ENCODE data around the gene TESK2.

Gene TESK2

GRCh38 chr1:45465277-45465676, 25.7 kb downstream of the TESK2 start:
- DNase-seq: no peak

GRCh38 chr1:45458894-45459293, 32.1 kb downstream of the TESK2 start:
- DNase-seq: no peak

DNA sequence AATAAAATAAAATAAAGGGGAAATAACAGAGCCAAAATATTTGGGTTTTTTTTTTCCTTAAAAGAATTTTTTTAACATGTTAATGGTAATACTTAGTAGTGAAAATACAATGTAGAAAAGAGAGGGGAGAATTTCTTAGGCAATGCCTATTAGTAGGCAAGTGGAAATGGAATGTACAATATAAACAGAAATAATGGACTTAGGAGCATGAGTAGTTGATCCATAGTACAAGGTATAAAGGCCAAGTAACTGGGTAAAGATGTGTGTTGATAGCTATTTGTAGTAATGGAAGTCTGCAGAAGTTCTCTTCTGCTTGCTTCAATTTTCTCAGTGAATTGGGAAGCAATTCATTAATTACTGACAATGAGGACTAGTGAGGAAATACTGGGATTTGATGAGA, 34.4 kb downstream of the TESK2 start:
- DNase-seq: no peak

GRCh38 chr1:45455162-45455561, 35.8 kb downstream of the TESK2 start:
- no peak for DNase-seq

GRCh38 chr1:45454464-45454863, 36.5 kb downstream of the TESK2 start:
- DNase-seq: no peak

DNA sequence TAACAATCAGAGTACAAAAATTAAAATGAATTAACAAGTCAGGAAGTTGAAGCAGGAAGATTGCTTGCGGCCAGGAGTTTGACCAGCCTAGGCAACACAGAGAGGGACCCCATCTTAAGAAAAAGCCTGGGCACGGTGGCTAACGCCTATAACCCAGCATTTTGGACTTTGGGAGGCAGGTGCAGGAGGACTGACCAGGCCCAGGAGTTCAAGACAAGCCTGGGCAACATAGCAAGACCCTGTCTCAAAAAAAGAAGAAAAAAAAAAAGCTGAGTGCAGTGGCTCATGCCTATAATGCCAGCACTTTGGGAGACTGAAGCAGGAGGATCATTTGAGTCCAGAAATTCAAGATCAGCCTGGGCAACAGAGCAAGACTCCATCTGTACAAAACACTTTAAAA, 38.5 kb downstream of the TESK2 start:
- no peak for DNase-seq

DNA sequence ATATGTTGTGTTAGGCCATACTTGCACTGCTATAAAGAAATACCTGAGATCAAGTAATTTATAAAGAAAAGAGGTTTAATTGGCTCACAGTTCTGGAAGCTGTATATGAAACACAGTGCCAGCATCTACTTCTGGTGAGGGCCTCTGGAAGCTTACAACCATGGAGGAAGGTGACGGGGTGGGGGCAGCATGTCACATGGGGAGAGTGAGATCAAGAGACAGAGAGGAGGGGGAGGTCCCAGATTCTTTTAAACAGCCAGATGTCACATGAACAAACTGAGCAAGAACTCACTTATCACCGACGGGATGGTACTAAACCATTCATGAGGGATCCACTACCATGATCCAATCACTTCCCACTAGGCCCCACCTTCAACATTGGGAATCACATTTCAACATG, 42.6 kb downstream of the TESK2 start:
- no peak for DNase-seq

DNA sequence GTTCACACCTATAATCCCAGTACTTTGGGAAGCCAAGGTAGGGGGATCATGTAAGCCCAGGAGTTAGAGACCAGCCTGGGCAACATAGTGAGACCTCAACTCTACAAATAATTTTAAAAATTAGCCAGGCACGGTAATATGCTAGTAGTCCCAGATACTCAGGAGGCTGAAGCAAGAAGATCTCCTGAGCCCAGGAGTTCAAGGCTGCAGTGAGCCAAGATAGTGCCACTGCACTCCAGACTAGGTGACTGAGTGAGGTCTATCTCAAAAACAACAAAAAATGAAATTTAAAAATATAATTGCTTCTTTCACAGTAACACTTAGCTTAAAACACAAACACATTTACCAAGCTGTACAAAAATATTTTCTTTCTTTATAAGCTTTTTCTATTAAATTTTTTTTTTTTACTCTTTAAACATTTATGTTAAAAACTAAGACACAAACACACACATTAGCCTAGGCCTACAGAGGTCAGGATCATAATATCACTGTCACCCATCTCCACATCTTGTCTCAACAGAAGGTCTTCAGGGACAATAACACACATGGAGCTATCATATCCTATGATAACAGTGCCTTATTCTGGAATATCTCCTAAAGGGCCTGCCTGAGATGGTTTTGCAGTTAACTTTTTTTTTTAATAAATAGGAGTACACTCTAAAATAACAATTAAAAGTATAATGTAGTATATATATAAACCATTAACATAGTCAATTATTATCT, 43.9 kb downstream of the TESK2 start:
- no peak for DNase-seq

GRCh38 chr1:45446530-45446929, 44.4 kb downstream of the TESK2 start:
- DNase-seq: no peak

DNA sequence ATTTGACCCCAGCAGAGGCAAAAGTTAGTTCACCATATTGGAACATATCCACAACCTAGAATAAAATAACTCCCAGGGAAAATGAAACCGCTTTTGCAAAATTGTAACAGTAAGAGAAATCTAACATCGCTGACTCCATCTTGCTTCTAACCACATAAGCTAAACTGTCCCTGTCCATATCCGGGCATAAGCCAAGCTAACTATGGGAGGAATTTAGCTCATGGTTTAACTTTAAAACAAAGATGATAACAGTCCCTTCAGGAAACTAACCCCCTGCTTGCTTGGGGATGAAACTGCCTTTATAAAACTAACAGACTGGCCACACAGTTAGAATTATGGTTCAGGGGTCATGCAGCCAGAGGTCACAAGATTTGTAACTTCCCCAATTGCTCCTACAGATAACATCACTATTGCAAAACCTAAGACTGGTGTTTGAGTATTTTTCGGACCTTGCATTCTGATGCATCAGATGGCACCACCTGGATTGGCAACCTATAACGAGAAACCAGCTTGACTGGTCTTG, 46.3 kb downstream of the TESK2 start:
- no peak for DNase-seq

DNA sequence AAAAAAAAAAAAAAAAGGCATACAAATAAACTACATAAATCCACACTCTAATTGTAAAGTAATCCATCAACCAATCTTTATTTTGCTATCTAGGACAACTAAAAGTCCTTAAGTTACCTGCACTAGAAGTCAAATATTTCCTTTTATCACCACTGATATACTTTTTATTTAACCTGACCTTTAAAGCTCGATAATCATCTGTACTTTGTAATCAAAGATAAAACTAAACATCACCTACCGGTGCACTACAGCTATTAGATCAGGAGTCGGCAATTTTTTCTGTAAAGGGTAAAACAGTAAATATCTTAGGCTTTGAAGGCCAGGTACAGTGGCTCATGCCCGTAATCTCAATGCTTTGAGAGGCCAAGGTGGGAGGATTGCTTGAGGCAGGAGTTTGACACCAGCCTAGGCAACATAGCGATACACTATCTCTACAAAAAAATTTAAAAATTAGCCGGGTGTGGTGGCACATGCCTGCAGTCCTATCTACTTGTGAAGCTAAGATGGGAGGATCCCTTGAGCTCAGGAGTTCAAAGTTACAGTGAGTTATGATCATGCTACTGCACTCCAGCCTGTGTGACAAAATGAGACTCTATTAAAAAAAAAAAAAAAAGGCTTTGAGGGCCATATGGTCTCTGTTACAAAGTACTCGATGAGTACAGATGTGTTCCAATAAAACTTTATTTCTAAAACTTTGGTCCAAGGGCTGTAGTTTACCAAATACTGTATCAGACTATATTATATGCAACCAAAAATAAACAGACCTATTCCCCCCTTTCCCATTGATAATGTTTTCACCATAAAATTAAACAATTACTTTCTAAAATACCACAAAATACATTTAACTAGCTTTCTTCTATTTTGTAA, 47.1 kb downstream of the TESK2 start:
- no peak for DNase-seq

DNA sequence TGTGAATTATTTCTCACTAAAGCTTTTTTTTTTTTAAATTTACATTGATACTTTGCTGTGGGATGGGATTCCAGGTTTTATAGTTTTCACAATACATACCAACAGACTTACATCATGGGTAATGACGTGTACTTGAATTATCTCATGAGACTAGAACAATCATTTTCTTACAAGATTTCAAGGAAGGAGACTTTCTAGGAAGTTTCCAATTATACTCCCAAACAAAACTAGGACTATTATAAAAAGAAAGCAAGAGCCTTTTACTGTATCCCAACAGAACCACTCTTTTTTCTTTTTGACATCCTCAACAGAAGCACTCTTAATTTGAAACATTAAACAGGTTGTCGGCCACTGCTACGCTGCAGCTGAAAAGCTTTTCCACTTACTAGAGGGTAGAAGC, 48.7 kb downstream of the TESK2 start:
- no peak for DNase-seq

DNA sequence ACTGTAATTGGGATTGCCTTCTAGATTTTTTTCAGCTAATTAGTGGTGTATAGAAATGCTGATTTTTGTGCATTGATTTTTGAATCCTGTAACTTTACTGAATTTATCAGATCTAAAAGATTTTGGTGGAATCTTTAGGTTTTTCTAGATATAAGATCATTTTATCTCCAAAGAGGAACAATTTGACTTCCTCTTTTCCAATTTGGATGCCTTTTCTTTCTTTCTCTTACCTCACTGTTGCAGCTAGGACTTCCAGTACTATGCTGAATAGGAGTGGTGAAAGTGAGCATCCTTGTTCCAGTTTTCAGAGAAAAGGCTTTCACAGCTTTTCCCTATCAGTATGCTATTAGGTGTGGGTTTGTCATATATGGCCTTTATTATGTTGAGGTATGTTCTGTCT, 53.6 kb downstream of the TESK2 start:
- no peak for DNase-seq

GRCh38 chr1:45430490-45430889, 60.5 kb downstream of the TESK2 start:
- DNase-seq: no peak

GRCh38 chr1:45429561-45430159, 61.3 kb downstream of the TESK2 start:
- no peak for DNase-seq

GRCh38 chr1:45423906-45424678, 66.9 kb downstream of the TESK2 start:
- DNase-seq: no peak

DNA sequence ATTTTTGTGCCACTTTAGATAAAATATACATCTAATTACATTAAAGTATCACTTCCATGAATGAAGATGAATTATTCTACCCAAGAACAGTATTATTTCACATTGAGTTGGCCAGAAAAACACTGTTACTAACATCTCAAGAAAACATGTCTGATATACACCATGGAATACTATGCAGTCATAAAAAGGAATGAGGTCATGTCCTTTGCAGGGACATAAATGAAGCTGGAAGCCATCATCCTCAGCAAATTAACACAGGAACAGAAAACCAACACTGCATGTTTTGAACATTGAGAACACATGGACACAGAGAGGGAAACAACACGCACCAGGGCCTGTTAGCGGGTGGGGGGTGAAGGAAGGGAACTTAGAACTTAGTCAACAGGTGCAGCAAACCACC, 69.0 kb downstream of the TESK2 start:
- no peak for DNase-seq

DNA sequence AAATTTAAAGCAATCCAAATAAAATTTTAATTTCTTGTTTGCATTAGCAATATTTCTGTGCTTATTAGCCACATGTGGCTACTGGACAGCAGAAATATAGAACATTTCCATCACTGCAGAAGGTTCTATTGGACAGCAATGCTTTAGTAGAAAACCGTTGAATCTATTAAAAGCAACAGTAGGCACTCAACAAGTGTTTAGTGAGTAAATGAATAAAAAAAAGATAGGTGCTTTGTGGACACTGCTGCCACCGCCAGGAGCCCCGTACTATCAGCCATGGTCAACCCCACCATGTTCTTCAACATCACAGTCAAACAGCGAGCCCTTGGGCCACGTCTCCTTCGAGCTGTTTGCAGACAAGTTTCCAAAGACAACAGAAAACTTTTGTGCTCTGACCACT, 76.2 kb downstream of the TESK2 start:
- no peak for DNase-seq

- no peak for DNase-seq
Observed at GRCh38 chr1:45412899-45413298, 78.1 kb downstream of the TESK2 start.

DNA sequence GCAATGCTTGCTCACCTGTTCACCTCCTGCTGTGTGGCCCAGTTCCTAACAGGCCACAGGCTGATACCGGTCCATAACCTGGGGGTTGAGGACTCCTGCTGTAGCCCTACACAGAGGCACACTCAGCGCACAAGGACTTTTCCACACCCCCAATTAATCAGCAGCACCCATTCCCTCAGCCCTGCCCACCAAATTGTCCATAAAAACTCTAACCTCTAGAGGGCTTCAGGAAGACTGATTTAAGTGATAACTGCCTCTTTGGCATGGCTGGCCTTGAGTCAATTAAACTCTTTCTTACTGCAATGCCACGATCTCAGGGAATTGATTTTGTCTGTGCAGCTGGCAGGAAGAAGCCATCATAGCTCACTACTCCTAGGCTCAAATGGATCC, 79.5 kb downstream of the TESK2 start:
- DNase-seq: no peak

- no peak for DNase-seq
Observed at GRCh38 chr1:45410850-45411509, 80.0 kb downstream of the TESK2 start.

DNA sequence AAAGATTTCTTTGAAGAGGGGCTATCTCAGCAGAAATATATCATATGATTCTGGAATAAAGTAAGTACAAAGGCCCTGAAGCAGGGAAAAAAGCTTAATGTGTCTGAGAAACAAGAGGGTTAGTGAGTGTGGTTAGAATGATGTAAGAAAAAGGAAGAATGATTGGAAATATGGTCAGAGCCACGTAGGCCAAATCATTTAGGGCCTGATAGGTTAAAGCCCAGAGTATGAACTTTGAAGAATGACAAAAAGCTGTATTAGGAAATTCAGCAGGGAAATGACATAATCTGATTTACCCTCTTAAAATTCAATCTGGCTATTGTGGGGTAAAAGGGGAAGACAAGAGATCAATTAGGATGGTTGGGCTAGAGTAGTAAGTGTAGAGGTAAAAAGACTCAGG, 81.7 kb downstream of the TESK2 start:
- DNase-seq: no peak

Data from NCI-H526 treated with DMSO at 0.1 percent for 48 hours (cell line).